Gastroesophageal sphincter (tissue), 4 donors: ENCODE data around the gene NDUFS1. TPM values are rescaled to one million over a fixed set of nuclear protein-coding genes. Genes with fewer than 3 reads are reported as not detected.
"Not testable (repeated sequence)": the region's sequence is repeated elsewhere in the genome, so short reads cannot be mapped to it uniquely, and the experiment has no call there.

ENCODE experiments used
- ATAC-seq: fragments of 150-250 bp; one replicate; pipeline ENCODE4 v1.9.1; 2016; ENCODE audit warnings: mild to moderate bottlenecking, moderate library complexity
- H3K27ac ChIP-seq, 4 donors: fragments of 200-600 bp; sonication (generic) in 3 of 4; 1 replicate in 3 of 4; 2 replicates in 1 of 4; pipeline ENCODE4 v1.5.1; 2016 to 2019
- H3K27me3 ChIP-seq: fragments of 200-600 bp; sonication (generic); one replicate; pipeline ENCODE4 v1.5.1; 2019
- H3K36me3 ChIP-seq, 2 donors: fragments of 200-600 bp; sonication (generic); one replicate each; pipeline ENCODE4 v1.5.1; 2019; ENCODE audit warnings: control low read depth in 1 of 2
- H3K4me1 ChIP-seq, 3 donors: fragments of 200-600 bp; sonication (generic); 1 replicate in 2 of 3; 2 replicates in 1 of 3; pipeline ENCODE4 v1.5.1; 2016 to 2019; ENCODE audit warnings: control low read depth in 2 of 3
- H3K4me3 ChIP-seq, 2 donors: fragments of 200-600 bp; sonication (generic); one replicate each; pipeline ENCODE4 v1.5.1; 2019; ENCODE audit warnings: mild to moderate bottlenecking in 1 of 2, moderate library complexity in 1 of 2
- H3K9me3 ChIP-seq, 3 donors: fragments of 200-600 bp; sonication (generic); one replicate each; pipeline ENCODE4 v1.5.1; 2017 to 2019; ENCODE audit warnings: control low read depth in 2 of 3
- CTCF ChIP-seq, 4 experiments: fragments of 200-600 bp in 2 of 4; fragments of 450-650 bp in 2 of 4; sonication (generic) in 1 of 4; IDR thresholded peaks; one replicate each; pipeline ENCODE4 v1.5.1; 2017 to 2019; ENCODE audit warnings: antibody characterized with exemption in 4 of 4, mild to moderate bottlenecking in 2 of 4, moderate library complexity in 2 of 4
- EP300 ChIP-seq: sonication (generic); formaldehyde crosslinking; IDR thresholded peaks from one replicate; pipeline ENCODE4 v1.6.1; 2017; ENCODE audit warnings: antibody characterized with exemption, mild to moderate bottlenecking
- POLR2A ChIP-seq, 2 donors: fragments of 450-650 bp; IDR thresholded peaks; one replicate each; pipeline ENCODE4 v1.6.1; 2017; ENCODE audit warnings: antibody characterized with exemption in 2 of 2, mild to moderate bottlenecking in 2 of 2, moderate library complexity in 1 of 2
- POLR2AphosphoS5 ChIP-seq: sonication (generic); formaldehyde crosslinking; IDR thresholded peaks from one replicate; pipeline ENCODE4 v1.6.1; 2017; ENCODE audit warnings: antibody characterized with exemption
- WGBS, 2 donors: methylation state at CpG; one replicate each; pipeline ENCODE4 v1.1.5; 2018; ENCODE audit warnings: low coverage in 1 of 2; 5-methylcytosine and 5-hydroxymethylcytosine counted together
- total RNA-seq, 4 donors: library from RNA; depleted of rRNA; stranded (reverse); fragments of >200 nt; gene quantifications; one replicate each; pipeline ENCODE4 v1.1.0, GENCODE V29; 2016

The NDUFS1 gene
- total RNA-seq, 4 donors from 2014 or later, result 101 to 165 (median 123) TPM

GRCh38 chr2:206112846-206113547, 46.2 kb downstream of the NDUFS1 start:
- Histone ChIP-seq H3K4me3 (no peak overlapping the region), H3K36me3 (peaks cover 0 to 53% of the 10 kb centered on the region in 2 donors), H3K4me1 (no peaks in the 10 kb centered on the region), H3K9me3 (no peaks in the 10 kb centered on the region), H3K27me3 (no peaks in the 10 kb centered on the region), H3K27ac (no peak overlapping the region)
- 79 to 100% methylated on average over 2 to 7 of the region's 7 CpGs for WGBS, 2 donors
- TF ChIP-seq CTCF (IDR thresholded peaks at IDR 0.05) (no peak), POLR2AphosphoS5 (no peak), POLR2A (IDR thresholded peaks at IDR 0.05) (no peak), EP300 (no peak)
- ATAC-seq, result no peak

- no peak for ATAC-seq
- Histone ChIP-seq H3K36me3 (peaks cover 0 to 47% of the 10 kb centered on the region in 2 donors), H3K4me1 (no peaks in the 10 kb centered on the region), H3K27ac (no peak overlapping the region), H3K4me3 (no peak overlapping the region), H3K27me3 (no peaks in the 10 kb centered on the region), H3K9me3 (no peaks in the 10 kb centered on the region)
- no peak for TF ChIP-seq POLR2A (IDR thresholded peaks at IDR 0.05)
- TF ChIP-seq EP300, result no peak
- no peak for TF ChIP-seq POLR2AphosphoS5
- TF ChIP-seq CTCF (IDR thresholded peaks at IDR 0.05), result no peak
- 83 to 100% methylated on average over 2 to 3 of the region's 3 CpGs for WGBS, 2 donors
Observed at GRCh38 chr2:206112108-206112507, 47.1 kb downstream of the NDUFS1 start.

- WGBS, 2 donors, result 83% methylated on average over 3 to 7 of the region's 7 CpGs
- no peak for TF ChIP-seq POLR2A (IDR thresholded peaks at IDR 0.05)
- TF ChIP-seq POLR2AphosphoS5, result no peak
- TF ChIP-seq CTCF (IDR thresholded peaks at IDR 0.05), result no peak
- no peak for TF ChIP-seq EP300
- no peaks in the 10 kb centered on the region for H3K4me1 ChIP-seq
- H3K36me3 ChIP-seq, result peaks cover 0 to 33% of the 10 kb centered on the region in 2 donors
- ATAC-seq, result no peak
- no peak overlapping the region for H3K27ac ChIP-seq
- H3K4me3 ChIP-seq, result no peak overlapping the region
- no peaks in the 10 kb centered on the region for H3K27me3 ChIP-seq
- no peaks in the 10 kb centered on the region for H3K9me3 ChIP-seq
Observed at GRCh38 chr2:206108713-206109112, 50.5 kb downstream of the NDUFS1 start.

GRCh38 chr2:206105541-206105940, 53.7 kb downstream of the NDUFS1 start:
- no peak overlapping the region for H3K27ac ChIP-seq
- no peaks in the 10 kb centered on the region for H3K9me3 ChIP-seq
- no peaks in the 10 kb centered on the region for H3K4me1 ChIP-seq
- TF ChIP-seq CTCF (IDR thresholded peaks at IDR 0.05) (no peak), EP300 (no peak), POLR2AphosphoS5 (no peak), POLR2A (IDR thresholded peaks at IDR 0.05) (no peak)
- no peak for ATAC-seq
- peaks cover 0 to 29% of the 10 kb centered on the region in 2 donors for H3K36me3 ChIP-seq
- no peaks in the 10 kb centered on the region for H3K27me3 ChIP-seq
- no peak overlapping the region for H3K4me3 ChIP-seq
- WGBS, 2 donors, result 90 to 98% methylated on average over 2 to 5 of the region's 5 CpGs

GRCh38 chr2:206105038-206105437, 54.2 kb downstream of the NDUFS1 start:
- WGBS, 2 donors, result 89 to 100% methylated on average over 1 to 4 of the region's 4 CpGs
- no peak for ATAC-seq
- no peak overlapping the region for H3K4me3 ChIP-seq
- TF ChIP-seq POLR2AphosphoS5, result no peak
- no peaks in the 10 kb centered on the region for H3K4me1 ChIP-seq
- no peak overlapping the region for H3K27ac ChIP-seq
- H3K27me3 ChIP-seq, result no peaks in the 10 kb centered on the region
- no peaks in the 10 kb centered on the region for H3K9me3 ChIP-seq
- H3K36me3 ChIP-seq, result peaks cover 0 to 29% of the 10 kb centered on the region in 2 donors

GRCh38 chr2:206098872-206099271, 60.4 kb downstream of the NDUFS1 start:
- 80 to 100% methylated on average over 2 to 3 of the region's 19 CpGs for WGBS, 2 donors

More at GRCh38 chr2:206098872-206099271, 60.4 kb downstream of the NDUFS1 start:
- not testable (repeated sequence) for ATAC-seq, H3K4me1 ChIP-seq, H3K9me3 ChIP-seq, H3K27ac ChIP-seq, H3K4me3 ChIP-seq, H3K27me3 ChIP-seq
- peaks cover 0 to 17% of the 10 kb centered on the region in 2 donors for H3K36me3 ChIP-seq
